ENCODE data around the gene MGLL. TPM values are rescaled to one million over a fixed set of nuclear protein-coding genes. Genes with fewer than 3 reads are reported as not detected.
A peak's percentile ranks its signal among the peaks of the same experiment; 100 is the strongest.

MGLL gene
- polyA plus RNA-seq, 4 donors = 24.7 to 47.2 (median 43.1) TPM

- peaks cover 0 to 5% (median 0%) of the 10 kb centered on the region in 3 donors for H3K36me3 ChIP-seq (ENCODE audit: control insufficient read depth in 3 of 3, insufficient read depth in 2 of 3, low read depth in 1 of 3, low read length in 3 of 3)
- no peak overlapping the region for H3K27ac ChIP-seq (ENCODE audit: low read depth in 1 of 3, low read length in 2 of 3)
- H3K4me3 ChIP-seq (ENCODE audit: low read depth in 1 of 3, low read length in 3 of 3) = no peak overlapping the region
- WGBS, 3 donors = 75 to 86% (median 82%) methylated on average over 7 of the region's 7 CpGs
- no peak for DNase-seq
- H3K4me1 ChIP-seq (ENCODE audit: control insufficient read depth in 3 of 3, insufficient read depth in 2 of 3, low read depth in 1 of 3, low read length in 2 of 3) = peaks cover 0 to 6% (median 4%) of the 10 kb centered on the region in 3 donors
- FAIRE-seq = no peak
- peaks cover 0 to 5% of the 10 kb centered on the region in 2 donors for H3K9me3 ChIP-seq (ENCODE audit: control insufficient read depth in 2 of 2, insufficient read depth in 1 of 2, low read depth in 1 of 2, low read length in 1 of 2)
- no peaks in the 10 kb centered on the region for H3K27me3 ChIP-seq (ENCODE audit: control insufficient read depth in 3 of 3, insufficient read depth in 3 of 3, low read length in 3 of 3)
Observed at GRCh38 chr3:127728417-127729015, 93.8 kb downstream of the MGLL start.

GRCh38 chr3:127726894-127727293 is 95.4 kb downstream of the MGLL start:
- Histone ChIP-seq H3K27ac (ENCODE audit: low read depth in 1 of 3, low read length in 2 of 3) (no peak overlapping the region), H3K9me3 (ENCODE audit: control insufficient read depth in 2 of 2, insufficient read depth in 1 of 2, low read depth in 1 of 2, low read length in 1 of 2) (peaks cover 0 to 5% of the 10 kb centered on the region in 2 donors), H3K36me3 (ENCODE audit: control insufficient read depth in 3 of 3, insufficient read depth in 2 of 3, low read depth in 1 of 3, low read length in 3 of 3) (peaks cover 0 to 13% (median 0%) of the 10 kb centered on the region in 3 donors), H3K4me1 (ENCODE audit: control insufficient read depth in 3 of 3, insufficient read depth in 2 of 3, low read depth in 1 of 3, low read length in 2 of 3) (peaks cover 0 to 13% (median 4%) of the 10 kb centered on the region in 3 donors), H3K27me3 (ENCODE audit: control insufficient read depth in 3 of 3, insufficient read depth in 3 of 3, low read length in 3 of 3) (no peaks in the 10 kb centered on the region), H3K4me3 (ENCODE audit: low read depth in 1 of 3, low read length in 3 of 3) (no peak overlapping the region)
- FAIRE-seq (no peak), DNase-seq (no peak)
- 85 to 91% (median 90%) methylated on average over 3 of the region's 3 CpGs for WGBS, 3 donors

DNA sequence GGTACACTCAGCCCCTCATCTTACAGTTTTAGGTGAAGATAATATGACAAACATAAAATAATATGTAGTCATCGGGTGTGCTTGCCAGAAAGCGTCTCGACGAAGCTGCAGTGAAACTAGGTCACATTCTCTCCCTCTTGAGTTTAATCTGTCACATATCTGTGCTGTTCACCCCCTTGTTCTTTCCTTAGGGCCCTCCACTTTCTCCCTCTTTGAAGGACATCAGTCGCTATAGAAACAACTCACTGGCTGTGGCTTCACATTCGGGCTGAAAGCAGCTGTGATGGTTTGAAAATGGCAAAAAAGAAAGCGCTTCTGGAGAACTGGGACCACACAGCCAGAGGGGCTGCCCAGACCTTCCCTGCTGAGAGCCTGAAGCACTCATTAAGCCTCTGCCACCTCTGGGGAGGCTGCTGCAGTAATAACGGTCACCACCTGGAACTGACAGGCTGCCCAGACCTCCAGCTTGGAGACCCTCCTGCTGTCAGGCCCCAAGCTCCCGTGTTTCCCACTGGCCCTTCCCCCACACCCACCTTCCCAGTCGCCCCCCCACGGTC is 99.2 kb downstream of the MGLL start:
- DNase-seq (no peak), FAIRE-seq (no peak)
- Histone ChIP-seq H3K27me3 (ENCODE audit: control insufficient read depth in 3 of 3, insufficient read depth in 3 of 3, low read length in 3 of 3) (no peaks in the 10 kb centered on the region), H3K4me3 (ENCODE audit: low read depth in 1 of 3, low read length in 3 of 3) (no peak overlapping the region), H3K9me3 (ENCODE audit: control insufficient read depth in 2 of 2, insufficient read depth in 1 of 2, low read depth in 1 of 2, low read length in 1 of 2) (peaks cover 0 to 5% of the 10 kb centered on the region in 2 donors), H3K4me1 (ENCODE audit: control insufficient read depth in 3 of 3, insufficient read depth in 2 of 3, low read depth in 1 of 3, low read length in 2 of 3) (peaks cover 0 to 10% (median 0%) of the 10 kb centered on the region in 3 donors), H3K27ac (ENCODE audit: low read depth in 1 of 3, low read length in 2 of 3) (peak overlapping the region in 1 of 3 donors; percentile 17), H3K36me3 (ENCODE audit: control insufficient read depth in 3 of 3, insufficient read depth in 2 of 3, low read depth in 1 of 3, low read length in 3 of 3) (peaks cover 0 to 27% (median 0%) of the 10 kb centered on the region in 3 donors)
- 63 to 88% (median 80%) methylated on average over 10 to 11 of the region's 11 CpGs for WGBS, 3 donors

GRCh38 chr3:127722091-127722784 is 100.1 kb downstream of the MGLL start:
- Histone ChIP-seq H3K9me3 (ENCODE audit: control insufficient read depth in 2 of 2, insufficient read depth in 1 of 2, low read depth in 1 of 2, low read length in 1 of 2) (peaks cover 0 to 5% of the 10 kb centered on the region in 2 donors), H3K27ac (ENCODE audit: low read depth in 1 of 3, low read length in 2 of 3) (peak overlapping the region in 1 of 3 donors; percentile 3), H3K4me1 (ENCODE audit: control insufficient read depth in 3 of 3, insufficient read depth in 2 of 3, low read depth in 1 of 3, low read length in 2 of 3) (peaks cover 0 to 10% (median 0%) of the 10 kb centered on the region in 3 donors), H3K4me3 (ENCODE audit: low read depth in 1 of 3, low read length in 3 of 3) (no peak overlapping the region), H3K36me3 (ENCODE audit: control insufficient read depth in 3 of 3, insufficient read depth in 2 of 3, low read depth in 1 of 3, low read length in 3 of 3) (peaks cover 0 to 29% (median 0%) of the 10 kb centered on the region in 3 donors), H3K27me3 (ENCODE audit: control insufficient read depth in 3 of 3, insufficient read depth in 3 of 3, low read length in 3 of 3) (no peaks in the 10 kb centered on the region)
- FAIRE-seq = no peak
- WGBS, 3 donors = 73 to 83% (median 81%) methylated on average over 13 of the region's 13 CpGs
- no peak for DNase-seq

DNA sequence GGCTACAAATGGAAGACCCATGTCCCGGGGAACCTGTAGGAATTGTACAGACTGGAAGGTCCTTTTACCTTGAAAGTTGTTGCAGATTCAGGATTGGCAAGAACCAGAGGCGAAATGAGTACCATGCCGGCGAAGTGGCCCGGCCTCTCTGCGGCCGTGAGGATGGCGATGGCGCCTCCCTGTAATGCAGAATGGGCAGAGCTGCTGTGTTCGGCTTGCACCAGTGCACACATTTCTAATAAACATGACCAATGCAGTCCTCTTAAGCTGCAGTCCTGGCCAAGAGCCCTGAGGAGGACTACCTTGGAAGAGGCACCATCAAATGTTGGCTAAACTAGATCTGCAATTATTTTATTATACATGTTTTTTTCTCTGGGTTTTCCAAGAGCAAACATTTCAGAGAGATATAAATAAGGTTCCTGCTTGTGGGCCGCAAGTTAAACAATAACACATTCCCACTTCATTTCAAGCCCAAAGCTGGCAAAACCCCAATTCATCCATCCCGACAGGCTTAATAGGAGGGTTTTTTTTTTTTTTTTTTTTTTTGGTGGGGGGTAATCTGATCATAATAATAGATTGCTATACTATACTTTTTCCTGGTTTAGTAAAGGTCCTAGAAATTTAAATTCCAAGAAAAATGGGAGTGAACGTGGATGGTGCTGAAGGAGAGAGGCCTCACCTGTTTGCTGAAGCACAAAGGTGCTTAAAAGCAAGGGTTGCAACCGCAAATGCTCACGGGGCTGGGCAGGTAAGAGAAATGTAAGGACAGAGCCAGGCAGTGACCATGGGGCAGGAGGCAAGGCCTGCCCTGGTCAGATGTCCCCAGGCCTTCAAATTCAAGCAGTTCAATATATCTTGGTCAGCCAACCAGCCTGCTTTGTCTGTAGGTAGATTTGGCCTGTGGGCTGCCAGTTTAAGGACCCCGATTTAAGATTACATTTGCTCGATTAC is 101.1 kb downstream of the MGLL start:
- H3K4me3 ChIP-seq (ENCODE audit: low read depth in 1 of 3, low read length in 3 of 3) = no peak overlapping the region
- peaks cover 0 to 10% (median 0%) of the 10 kb centered on the region in 3 donors for H3K4me1 ChIP-seq (ENCODE audit: control insufficient read depth in 3 of 3, insufficient read depth in 2 of 3, low read depth in 1 of 3, low read length in 2 of 3)
- H3K9me3 ChIP-seq (ENCODE audit: control insufficient read depth in 2 of 2, insufficient read depth in 1 of 2, low read depth in 1 of 2, low read length in 1 of 2) = peaks cover 0 to 5% of the 10 kb centered on the region in 2 donors
- DNase-seq (no peak), FAIRE-seq (no peak)
- no peaks in the 10 kb centered on the region for H3K27me3 ChIP-seq (ENCODE audit: control insufficient read depth in 3 of 3, insufficient read depth in 3 of 3, low read length in 3 of 3)
- 86 to 93% (median 92%) methylated on average over 17 of the region's 17 CpGs for WGBS, 3 donors
- peaks cover 0 to 33% (median 0%) of the 10 kb centered on the region in 3 donors for H3K36me3 ChIP-seq (ENCODE audit: control insufficient read depth in 3 of 3, insufficient read depth in 2 of 3, low read depth in 1 of 3, low read length in 3 of 3)
- no peak overlapping the region for H3K27ac ChIP-seq (ENCODE audit: low read depth in 1 of 3, low read length in 2 of 3)

DNA sequence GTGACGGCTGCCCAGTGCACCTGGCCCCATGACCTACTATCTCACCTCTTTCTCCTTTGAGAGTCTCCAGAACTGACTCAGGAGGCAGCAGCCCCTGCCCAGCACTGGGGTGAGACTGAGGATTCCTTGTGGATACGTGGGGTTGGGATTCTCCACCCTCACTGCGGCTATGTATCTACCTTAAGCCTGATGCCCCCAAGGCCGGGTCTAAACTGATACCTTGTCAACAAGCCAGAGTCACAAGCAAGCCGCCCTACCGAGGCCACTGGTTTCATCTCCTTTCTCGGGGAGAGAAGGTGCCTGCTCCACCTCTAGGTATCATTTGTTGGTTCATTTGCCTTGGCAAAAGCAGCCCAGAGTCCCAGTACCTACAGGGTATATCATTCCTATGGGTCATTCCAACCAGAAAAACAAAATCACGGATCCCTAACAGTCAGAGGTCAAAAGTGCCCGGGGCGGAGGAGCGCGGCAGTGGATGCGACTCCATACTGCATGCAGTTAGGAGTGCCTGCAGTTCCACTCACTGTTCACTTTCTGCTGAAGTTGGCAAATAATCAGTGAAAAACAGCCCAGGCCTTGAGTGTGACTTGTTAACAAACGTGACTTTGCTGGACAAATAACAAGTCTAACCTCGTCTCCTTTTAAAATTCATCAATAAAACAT is 102.0 kb downstream of the MGLL start:
- Histone ChIP-seq H3K4me3 (ENCODE audit: low read depth in 1 of 3, low read length in 3 of 3) (no peak overlapping the region), H3K36me3 (ENCODE audit: control insufficient read depth in 3 of 3, insufficient read depth in 2 of 3, low read depth in 1 of 3, low read length in 3 of 3) (peaks cover 0 to 40% (median 0%) of the 10 kb centered on the region in 3 donors), H3K4me1 (ENCODE audit: control insufficient read depth in 3 of 3, insufficient read depth in 2 of 3, low read depth in 1 of 3, low read length in 2 of 3) (peaks cover 0 to 10% (median 0%) of the 10 kb centered on the region in 3 donors), H3K9me3 (ENCODE audit: control insufficient read depth in 2 of 2, insufficient read depth in 1 of 2, low read depth in 1 of 2, low read length in 1 of 2) (peaks cover 0 to 5% of the 10 kb centered on the region in 2 donors), H3K27me3 (ENCODE audit: control insufficient read depth in 3 of 3, insufficient read depth in 3 of 3, low read length in 3 of 3) (no peaks in the 10 kb centered on the region), H3K27ac (ENCODE audit: low read depth in 1 of 3, low read length in 2 of 3) (no peak overlapping the region)
- DNase-seq = no peak
- FAIRE-seq = no peak
- 92 to 96% (median 94%) methylated on average over 15 of the region's 15 CpGs for WGBS, 3 donors

DNA sequence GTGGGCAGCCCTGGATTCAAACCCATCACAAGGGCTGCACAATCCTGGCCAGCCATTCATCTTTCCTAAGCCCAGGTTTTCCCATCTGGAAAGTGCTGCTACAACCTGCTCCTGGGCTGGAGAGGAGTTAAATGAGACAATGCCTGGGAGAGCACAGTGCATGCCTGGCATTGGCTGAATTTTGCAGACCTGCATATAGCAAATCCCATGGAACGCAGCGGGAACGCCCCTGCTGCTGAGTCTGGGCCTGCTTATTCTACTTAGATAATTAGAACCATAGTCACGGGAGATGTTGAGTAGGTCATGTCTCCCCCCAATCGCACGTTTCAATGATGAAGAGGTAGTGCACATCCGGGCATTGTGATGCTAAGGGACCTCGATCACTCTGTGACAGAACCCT is 102.9 kb downstream of the MGLL start:
- Histone ChIP-seq H3K4me3 (ENCODE audit: low read depth in 1 of 3, low read length in 3 of 3) (no peak overlapping the region), H3K27me3 (ENCODE audit: control insufficient read depth in 3 of 3, insufficient read depth in 3 of 3, low read length in 3 of 3) (no peaks in the 10 kb centered on the region), H3K36me3 (ENCODE audit: control insufficient read depth in 3 of 3, insufficient read depth in 2 of 3, low read depth in 1 of 3, low read length in 3 of 3) (peaks cover 0 to 45% (median 0%) of the 10 kb centered on the region in 3 donors), H3K4me1 (ENCODE audit: control insufficient read depth in 3 of 3, insufficient read depth in 2 of 3, low read depth in 1 of 3, low read length in 2 of 3) (peaks cover 0 to 10% (median 0%) of the 10 kb centered on the region in 3 donors), H3K27ac (ENCODE audit: low read depth in 1 of 3, low read length in 2 of 3) (no peak overlapping the region), H3K9me3 (ENCODE audit: control insufficient read depth in 2 of 2, insufficient read depth in 1 of 2, low read depth in 1 of 2, low read length in 1 of 2) (peaks cover 0 to 5% of the 10 kb centered on the region in 2 donors)
- no peak for DNase-seq
- FAIRE-seq = no peak
- WGBS, 3 donors = 95 to 96% (median 96%) methylated on average over 8 of the region's 8 CpGs
